ENCODE data around the gene GPS1.

DNA sequence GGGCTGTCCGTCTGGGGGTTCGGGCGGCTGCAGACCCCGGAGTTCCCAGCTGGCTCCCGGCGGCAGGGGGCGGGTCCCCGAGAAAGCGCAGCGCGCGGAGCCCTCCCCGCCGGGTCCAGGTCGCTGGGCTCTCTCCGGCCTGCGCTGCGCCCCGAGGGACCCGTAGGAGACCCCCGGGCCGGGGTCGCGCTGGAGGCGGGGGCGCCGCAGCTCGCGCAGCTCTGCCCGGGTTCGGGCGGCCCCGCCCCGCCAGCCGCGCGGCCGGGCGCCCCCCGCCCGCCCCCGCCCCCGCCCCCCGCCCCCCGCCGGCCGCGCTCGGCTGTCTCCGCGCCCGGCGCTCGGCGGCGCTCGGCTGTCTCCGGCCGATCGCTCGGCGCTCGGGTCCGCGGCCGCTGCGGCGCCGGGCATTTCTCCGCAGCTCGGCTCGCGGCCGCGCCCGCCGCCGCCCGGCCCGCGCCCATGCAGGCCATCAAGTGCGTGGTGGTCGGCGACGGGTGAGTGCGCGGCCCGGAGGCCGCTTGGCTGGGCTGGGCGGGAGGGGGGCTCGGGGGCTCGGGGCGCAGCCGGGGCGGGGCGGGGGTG, 20.3 kb upstream of the GPS1 start, which contains the start of gene RAC3:
- no peak for TF ChIP-seq CTCF (conservative IDR thresholded peaks at IDR 0.05; ENCODE audit: low read length)
- TF ChIP-seq EZH2phosphoT487 (IDR thresholded peaks at IDR 0.05; ENCODE audit: borderline replicate concordance): no peak
